HCT116 (cell line): ENCODE results near the gene MAPKAP1. TPM values are rescaled to one million over a fixed set of nuclear protein-coding genes. Genes with fewer than 3 reads are reported as not detected.

Source experiments
- ATAC-seq: fragments of 200-7000 bp; cut with Tn5 transposase; 2 replicates; pipeline ENCODE4 v1.9.1; 2020; ENCODE audit warnings: mild to moderate bottlenecking, moderate library complexity
- BruUV-seq: library from RNA; stranded (reverse); fragments of 400-500 nt; replicated peaks from 2 replicates; lab custom pipeline; 2021; lab: Mats Ljungman, UMichigan
- CTCF ChIA-PET: fragments of 300-600 bp; sonication (Branson Sonifier 250); formaldehyde crosslinking; loops from one replicate; lab custom pipeline; 2021; ENCODE audit warnings: antibody characterized with exemption; lab: Charles Lee
- POLR2A ChIA-PET: fragments of 300-600, 350-600 bp; sonication (Branson Sonifier 250); formaldehyde crosslinking; loops from one replicate; lab custom pipeline; 2021; ENCODE audit warnings: antibody characterized with exemption; lab: Charles Lee
- RAD21 ChIA-PET, 2 experiments: fragments of 300-600 bp; sonication (Branson Sonifier 250); formaldehyde crosslinking; loops; one replicate each; lab custom pipeline; 2023; ENCODE audit warnings: low total read pairs in 2 of 2; ENCODE audit not compliant: uncharacterized antibody in 2 of 2, unreplicated experiment in 2 of 2, low non-redundant PET in 1 of 2; lab: Charles Lee
- DNase-seq: peaks from one replicate; pipeline ENCODE4 v3.0.0-alpha.2; 2010; ENCODE audit warnings: low read depth, low spot score
- H2AFZ ChIP-seq: fragments of 200-600 bp; shearing (Covaris generic), sonication (generic); 2 replicates; pipeline ENCODE4 v1.6.1; 2017; ENCODE audit warnings: low read depth, mixed run types, mixed read lengths, antibody characterized with exemption, low read length; ENCODE audit not compliant: poor library complexity, severe bottlenecking
- H3K27ac ChIP-seq: 2 replicates; pipeline ENCODE4 v1.5.1; 2012; ENCODE audit warnings: low read depth, low read length
- H3K27me3 ChIP-seq: fragments of 200-600 bp; sonication (generic); 2 replicates; pipeline ENCODE4 v1.6.1; 2016; ENCODE audit warnings: mixed run types, low read length, mixed read lengths; ENCODE audit not compliant: insufficient read depth
- H3K36me3 ChIP-seq, 2 experiments: fragments of 200-500 bp in 1 of 2; fragments of 200-600 bp in 1 of 2; sonication (Bioruptor generic) in 1 of 2; sonication (generic) in 1 of 2; 2 replicates each; pipeline versions ENCODE4 v1.5.1 to v1.6.1; 2014 to 2016; ENCODE audit warnings: low read length in 2 of 2, inconsistent platforms in 1 of 2, mixed read lengths in 1 of 2, mixed run types in 1 of 2; ENCODE audit not compliant: insufficient read depth in 2 of 2, control insufficient read depth in 1 of 2
- H3K4me1 ChIP-seq, 2 experiments: fragments of 200-600 bp in 1 of 2; sonication (generic) in 1 of 2; 2 replicates each; pipeline versions ENCODE4 v1.5.1 to v1.6.1; 2012 to 2017; ENCODE audit warnings: low read length in 2 of 2, inconsistent platforms in 1 of 2, mild to moderate bottlenecking in 1 of 2, mixed read lengths in 1 of 2, mixed run types in 1 of 2, moderate library complexity in 1 of 2; ENCODE audit not compliant: insufficient read depth in 2 of 2, control insufficient read depth in 1 of 2
- H3K4me2 ChIP-seq: fragments of 200-600 bp; sonication (generic); 2 replicates; pipeline ENCODE4 v1.6.1; 2017; ENCODE audit warnings: mixed run types, low read length, mixed read lengths
- H3K4me3 ChIP-seq, 2 experiments: fragments of 200-600 bp in 1 of 2; sonication (generic) in 1 of 2; replicated peaks in 1 of 2; 2 replicates each; pipeline ENCODE4 v1.5.1; 2011 to 2016; ENCODE audit warnings: low read length in 2 of 2, control low read depth in 1 of 2, low read depth in 1 of 2, mild to moderate bottlenecking in 1 of 2, mixed read lengths in 1 of 2, mixed run types in 1 of 2
- H3K79me2 ChIP-seq: fragments of 200-600 bp; sonication (generic); 2 replicates; pipeline ENCODE4 v1.6.1; 2017; ENCODE audit warnings: mild to moderate bottlenecking, mixed run types, low read length, moderate library complexity, mixed read lengths; ENCODE audit not compliant: insufficient read depth
- H3K9ac ChIP-seq: fragments of 200-600 bp; sonication (generic); 2 replicates; pipeline ENCODE4 v1.6.1; 2016; ENCODE audit warnings: low read length, mixed read lengths
- H3K9me2 ChIP-seq: fragments of 200-600 bp; sonication (generic), shearing (Covaris generic); 2 replicates; pipeline ENCODE4 v1.6.1; 2017; ENCODE audit warnings: mixed run types, mild to moderate bottlenecking, moderate library complexity; ENCODE audit not compliant: insufficient read depth
- H3K9me3 ChIP-seq, 2 experiments: fragments of 200-500 bp in 1 of 2; fragments of 200-600 bp in 1 of 2; sonication (Bioruptor generic) in 1 of 2; sonication (generic) in 1 of 2; 2 replicates each; pipeline ENCODE4 v1.6.1; 2014 to 2017; ENCODE audit warnings: low read length in 2 of 2, mixed read lengths in 2 of 2, inconsistent platforms in 1 of 2, low read depth in 1 of 2, mild to moderate bottlenecking in 1 of 2, mixed run types in 1 of 2, moderate library complexity in 1 of 2; ENCODE audit not compliant: control insufficient read depth in 1 of 2, insufficient read depth in 1 of 2
- H4K20me1 ChIP-seq: fragments of 200-600 bp; sonication (generic), shearing (Covaris generic); 2 replicates; pipeline ENCODE4 v1.6.1; 2017; ENCODE audit warnings: mixed run types, mild to moderate bottlenecking, moderate library complexity; ENCODE audit not compliant: insufficient read depth
- ELF1 ChIP-seq: IDR thresholded peaks from 2 replicates; pipeline ENCODE4 v1.6.1; 2012; ENCODE audit warnings: low read depth, borderline replicate concordance
- JUND ChIP-seq: IDR thresholded peaks from 2 replicates; pipeline ENCODE4 v1.6.1; 2012
- POLR2AphosphoS5 ChIP-seq: IDR thresholded peaks from 2 replicates; pipeline ENCODE4 v1.6.1; 2011; ENCODE audit warnings: mild to moderate bottlenecking, low read depth, low read length, moderate library complexity
- SIN3A ChIP-seq: IDR thresholded peaks from 2 replicates; pipeline ENCODE4 v1.6.1; 2012; ENCODE audit warnings: low read depth
- SP1 ChIP-seq: IDR thresholded peaks from 2 replicates; pipeline ENCODE4 v1.6.1; 2012; ENCODE audit warnings: low read depth
- intact Hi-C: fragments of 100-400 bp; cut with micrococcal nuclease; formaldehyde crosslinking; loops from 2 replicates; pipeline ENCODE4 v1.10.0; 2022
- total RNA-seq: library from RNA; stranded (reverse); gene quantifications from one replicate; pipeline ENCODE4 v1.2.1, GENCODE V29; 2021; ENCODE audit not compliant: unreplicated experiment
- TF ChIP-seq, protein P1 (sequence below): IDR thresholded peaks from 2 replicates; pipeline ENCODE4 v1.6.1; 2012; ENCODE audit warnings: low read depth
- TF ChIP-seq, protein P2 (sequence below): IDR thresholded peaks from 2 replicates; pipeline ENCODE4 v1.6.1; 2012
- TF ChIP-seq, protein P3 (sequence below), 3 experiments: fragments of 200-600 bp in 1 of 3; sonication (generic) in 1 of 3; IDR thresholded peaks in 2 of 3; conservative IDR thresholded peaks in 1 of 3; 2 replicates each; pipeline ENCODE4 v1.5.1; 2012 to 2017; ENCODE audit warnings: low read depth in 2 of 3, low read length in 2 of 3, antibody characterized with exemption in 1 of 3, borderline replicate concordance in 1 of 3, control low read depth in 1 of 3, mild to moderate bottlenecking in 1 of 3, mixed read lengths in 1 of 3, mixed run types in 1 of 3, moderate library complexity in 1 of 3; ENCODE audit not compliant: insufficient read depth in 1 of 3

Gene MAPKAP1
- total RNA-seq, 1 experiment from 2014 or later: 72.5 TPM

DNA sequence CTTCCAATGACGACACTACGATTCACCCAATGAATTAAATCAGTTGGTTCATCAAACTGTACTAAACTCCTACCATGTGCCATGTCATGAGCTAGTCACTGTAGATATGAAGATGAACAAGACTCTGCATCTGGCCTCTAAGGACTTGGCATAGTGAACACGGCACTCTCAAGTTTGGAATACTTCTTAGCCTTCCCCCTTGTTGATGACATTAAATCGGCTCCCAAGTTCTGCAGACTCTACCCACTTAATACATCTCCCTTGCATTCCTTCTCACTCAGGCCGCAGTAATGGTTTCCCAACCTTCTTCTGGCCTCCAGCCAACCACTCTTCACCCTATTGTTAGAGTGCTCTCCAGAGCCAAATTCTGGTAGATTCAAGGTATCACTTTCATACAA, 184.7 kb downstream of the MAPKAP1 start:
- POLR2A ChIA-PET: no interaction called here
- RAD21 ChIA-PET: no interaction called here
- Histone ChIP-seq H3K4me1 (peaks cover 7 to 32% of the 10 kb centered on the region in 2 experiments), H2AFZ (no peak overlapping the region), H3K27ac (peak overlapping the region; percentile 59; the same call in 1 of the 2 replicates), H3K36me3 (no peaks in the 10 kb centered on the region), H3K9me2 (no peaks in the 10 kb centered on the region), H3K9ac (peak overlapping the region; percentile 51), H3K4me3 (peak overlapping the region in 1 of 2 experiments; percentile 46; a peak in 2 of 4 replicates), H3K9me3 (no peaks in the 10 kb centered on the region), H3K79me2 (no peaks in the 10 kb centered on the region), H4K20me1 (no peaks in the 10 kb centered on the region), H3K27me3 (no peaks in the 10 kb centered on the region), H3K4me2 (peak overlapping the region; percentile 87)
- ATAC-seq (peak; percentile 23), DNase-seq (no peak)
- BruUV-seq: no TSS peak
- TF ChIP-seq POLR2AphosphoS5 (no peak), JUND (no peak), ELF1 (no peak), SP1 (no peak), SIN3A (no peak)
- TF ChIP-seq, protein P1, sequence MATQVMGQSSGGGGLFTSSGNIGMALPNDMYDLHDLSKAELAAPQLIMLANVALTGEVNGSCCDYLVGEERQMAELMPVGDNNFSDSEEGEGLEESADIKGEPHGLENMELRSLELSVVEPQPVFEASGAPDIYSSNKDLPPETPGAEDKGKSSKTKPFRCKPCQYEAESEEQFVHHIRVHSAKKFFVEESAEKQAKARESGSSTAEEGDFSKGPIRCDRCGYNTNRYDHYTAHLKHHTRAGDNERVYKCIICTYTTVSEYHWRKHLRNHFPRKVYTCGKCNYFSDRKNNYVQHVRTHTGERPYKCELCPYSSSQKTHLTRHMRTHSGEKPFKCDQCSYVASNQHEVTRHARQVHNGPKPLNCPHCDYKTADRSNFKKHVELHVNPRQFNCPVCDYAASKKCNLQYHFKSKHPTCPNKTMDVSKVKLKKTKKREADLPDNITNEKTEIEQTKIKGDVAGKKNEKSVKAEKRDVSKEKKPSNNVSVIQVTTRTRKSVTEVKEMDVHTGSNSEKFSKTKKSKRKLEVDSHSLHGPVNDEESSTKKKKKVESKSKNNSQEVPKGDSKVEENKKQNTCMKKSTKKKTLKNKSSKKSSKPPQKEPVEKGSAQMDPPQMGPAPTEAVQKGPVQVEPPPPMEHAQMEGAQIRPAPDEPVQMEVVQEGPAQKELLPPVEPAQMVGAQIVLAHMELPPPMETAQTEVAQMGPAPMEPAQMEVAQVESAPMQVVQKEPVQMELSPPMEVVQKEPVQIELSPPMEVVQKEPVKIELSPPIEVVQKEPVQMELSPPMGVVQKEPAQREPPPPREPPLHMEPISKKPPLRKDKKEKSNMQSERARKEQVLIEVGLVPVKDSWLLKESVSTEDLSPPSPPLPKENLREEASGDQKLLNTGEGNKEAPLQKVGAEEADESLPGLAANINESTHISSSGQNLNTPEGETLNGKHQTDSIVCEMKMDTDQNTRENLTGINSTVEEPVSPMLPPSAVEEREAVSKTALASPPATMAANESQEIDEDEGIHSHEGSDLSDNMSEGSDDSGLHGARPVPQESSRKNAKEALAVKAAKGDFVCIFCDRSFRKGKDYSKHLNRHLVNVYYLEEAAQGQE: no peak
- TF ChIP-seq, protein P2, sequence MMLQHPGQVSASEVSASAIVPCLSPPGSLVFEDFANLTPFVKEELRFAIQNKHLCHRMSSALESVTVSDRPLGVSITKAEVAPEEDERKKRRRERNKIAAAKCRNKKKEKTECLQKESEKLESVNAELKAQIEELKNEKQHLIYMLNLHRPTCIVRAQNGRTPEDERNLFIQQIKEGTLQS: no peak
- TF ChIP-seq, protein P3, sequence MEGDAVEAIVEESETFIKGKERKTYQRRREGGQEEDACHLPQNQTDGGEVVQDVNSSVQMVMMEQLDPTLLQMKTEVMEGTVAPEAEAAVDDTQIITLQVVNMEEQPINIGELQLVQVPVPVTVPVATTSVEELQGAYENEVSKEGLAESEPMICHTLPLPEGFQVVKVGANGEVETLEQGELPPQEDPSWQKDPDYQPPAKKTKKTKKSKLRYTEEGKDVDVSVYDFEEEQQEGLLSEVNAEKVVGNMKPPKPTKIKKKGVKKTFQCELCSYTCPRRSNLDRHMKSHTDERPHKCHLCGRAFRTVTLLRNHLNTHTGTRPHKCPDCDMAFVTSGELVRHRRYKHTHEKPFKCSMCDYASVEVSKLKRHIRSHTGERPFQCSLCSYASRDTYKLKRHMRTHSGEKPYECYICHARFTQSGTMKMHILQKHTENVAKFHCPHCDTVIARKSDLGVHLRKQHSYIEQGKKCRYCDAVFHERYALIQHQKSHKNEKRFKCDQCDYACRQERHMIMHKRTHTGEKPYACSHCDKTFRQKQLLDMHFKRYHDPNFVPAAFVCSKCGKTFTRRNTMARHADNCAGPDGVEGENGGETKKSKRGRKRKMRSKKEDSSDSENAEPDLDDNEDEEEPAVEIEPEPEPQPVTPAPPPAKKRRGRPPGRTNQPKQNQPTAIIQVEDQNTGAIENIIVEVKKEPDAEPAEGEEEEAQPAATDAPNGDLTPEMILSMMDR (IDR thresholded peaks at IDR 0.05 in 2 of 3, conservative IDR thresholded peaks at IDR 0.05 in 1 of 3; ENCODE audit: borderline replicate concordance in 1 of 3, insufficient read depth in 1 of 3, low read depth in 2 of 3, low read length in 2 of 3): no peak
- CTCF ChIA-PET: no interaction called here
- intact Hi-C loops: no loop called here
